Ascending aorta (tissue), 2 donors: ENCODE measurements around the gene NCMAP. TPM values are rescaled to one million over a fixed set of nuclear protein-coding genes. Genes with fewer than 3 reads are reported as not detected.
"Not testable (repeated sequence)": the region's sequence is repeated elsewhere in the genome, so short reads cannot be mapped to it uniquely, and the experiment has no call there.

Source experiments
- DNase-seq, 2 donors: peaks; one replicate each; pipeline ENCODE4 v3.0.0-alpha.2; 2019; ENCODE audit warnings: low spot score in 2 of 2
- H3K27ac ChIP-seq, 2 donors: fragments of 200-600 bp; sonication (generic); one replicate each; pipeline ENCODE4 v1.5.1; 2016 to 2017; ENCODE audit warnings: mild to moderate bottlenecking in 1 of 2
- H3K27me3 ChIP-seq: fragments of 200-600 bp; sonication (generic); one replicate; pipeline ENCODE4 v1.5.1; 2017
- H3K36me3 ChIP-seq, 2 donors: fragments of 200-600 bp; sonication (generic); one replicate each; pipeline ENCODE4 v1.5.1; 2016
- H3K4me1 ChIP-seq, 2 donors: fragments of 200-600 bp; sonication (generic); one replicate each; pipeline ENCODE4 v1.5.1; 2016 to 2017; ENCODE audit warnings: mild to moderate bottlenecking in 1 of 2
- H3K4me3 ChIP-seq, 2 donors: fragments of 200-600 bp; sonication (generic); one replicate each; pipeline ENCODE4 v1.5.1; 2016 to 2017; ENCODE audit warnings: mild to moderate bottlenecking in 1 of 2
- H3K9me3 ChIP-seq, 2 donors: fragments of 200-600 bp; sonication (generic); one replicate each; pipeline ENCODE4 v1.5.1; 2016
- intact Hi-C: fragments of 100-400 bp; cut with DNase I; formaldehyde crosslinking; loops from one replicate; pipeline ENCODE4 v1.15.1; 2023
- total RNA-seq: library from RNA; depleted of rRNA; stranded (reverse); fragments of >200 nt; gene quantifications from one replicate; pipeline ENCODE4 v1.1.0, GENCODE V29; 2016
- TF ChIP-seq, protein P1 (sequence below), 3 experiments: fragments of 200-600 bp in 2 of 3; fragments of 450-650 bp in 1 of 3; sonication (generic) in 2 of 3; IDR thresholded peaks; one replicate each; pipeline ENCODE4 v1.5.1; 2016 to 2019; ENCODE audit warnings: antibody characterized with exemption in 3 of 3, mild to moderate bottlenecking in 1 of 3, moderate library complexity in 1 of 3

NCMAP gene
- total RNA-seq, 1 donor from 2014 or later: not detected

DNA sequence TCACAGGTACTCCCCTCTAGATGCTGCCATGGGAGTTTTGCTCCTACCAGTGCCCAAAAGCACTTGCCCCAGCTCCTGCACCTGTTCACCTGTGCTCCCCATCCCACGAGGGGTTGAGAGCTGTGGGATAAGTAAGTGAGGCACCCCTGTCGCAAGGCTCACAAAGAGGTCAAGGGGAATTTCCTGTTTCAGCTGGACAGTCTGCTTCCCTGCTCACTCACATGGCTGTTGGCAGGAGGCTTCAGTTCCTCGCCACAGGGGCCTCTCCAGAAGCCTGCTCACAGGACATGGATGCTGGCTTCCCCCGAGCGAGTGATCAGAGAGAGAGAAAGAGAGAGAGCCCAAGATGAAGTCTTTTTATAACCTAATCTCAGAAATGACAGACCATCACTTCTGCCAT lies 8.7 kb upstream of the NCMAP start:
- no peak overlapping the region for H3K4me3 ChIP-seq
- intact Hi-C loops: no loop called here

DNA sequence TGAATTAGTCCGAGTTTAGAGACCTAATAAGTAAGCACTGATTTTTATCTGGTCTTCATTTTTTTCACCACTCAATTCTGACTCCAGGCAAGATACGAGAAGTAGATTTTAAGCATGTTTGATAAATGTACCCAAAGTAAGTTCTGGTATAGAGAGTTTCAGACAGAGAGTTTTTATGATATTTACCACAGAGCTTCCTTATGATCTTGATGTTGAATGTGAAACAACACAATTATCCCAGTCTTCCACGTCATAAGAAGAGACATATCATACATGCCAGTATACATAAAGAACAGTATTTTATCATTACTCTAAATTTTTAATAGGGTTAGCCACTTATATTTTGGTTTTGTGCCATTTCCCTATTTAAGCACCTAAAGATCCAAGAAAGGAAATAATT lies 7.8 kb upstream of the NCMAP start:
- H3K9me3 ChIP-seq: no peaks in the 10 kb centered on the region
- H3K4me1 ChIP-seq: no peaks in the 10 kb centered on the region
- no peak overlapping the region for H3K4me3 ChIP-seq
- intact Hi-C loops: no loop called here
- no peaks in the 10 kb centered on the region for H3K36me3 ChIP-seq
- H3K27ac ChIP-seq: no peak overlapping the region
- DNase-seq: no peak
- H3K27me3 ChIP-seq: no peaks in the 10 kb centered on the region
- TF ChIP-seq, protein P1, sequence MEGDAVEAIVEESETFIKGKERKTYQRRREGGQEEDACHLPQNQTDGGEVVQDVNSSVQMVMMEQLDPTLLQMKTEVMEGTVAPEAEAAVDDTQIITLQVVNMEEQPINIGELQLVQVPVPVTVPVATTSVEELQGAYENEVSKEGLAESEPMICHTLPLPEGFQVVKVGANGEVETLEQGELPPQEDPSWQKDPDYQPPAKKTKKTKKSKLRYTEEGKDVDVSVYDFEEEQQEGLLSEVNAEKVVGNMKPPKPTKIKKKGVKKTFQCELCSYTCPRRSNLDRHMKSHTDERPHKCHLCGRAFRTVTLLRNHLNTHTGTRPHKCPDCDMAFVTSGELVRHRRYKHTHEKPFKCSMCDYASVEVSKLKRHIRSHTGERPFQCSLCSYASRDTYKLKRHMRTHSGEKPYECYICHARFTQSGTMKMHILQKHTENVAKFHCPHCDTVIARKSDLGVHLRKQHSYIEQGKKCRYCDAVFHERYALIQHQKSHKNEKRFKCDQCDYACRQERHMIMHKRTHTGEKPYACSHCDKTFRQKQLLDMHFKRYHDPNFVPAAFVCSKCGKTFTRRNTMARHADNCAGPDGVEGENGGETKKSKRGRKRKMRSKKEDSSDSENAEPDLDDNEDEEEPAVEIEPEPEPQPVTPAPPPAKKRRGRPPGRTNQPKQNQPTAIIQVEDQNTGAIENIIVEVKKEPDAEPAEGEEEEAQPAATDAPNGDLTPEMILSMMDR (IDR thresholded peaks at IDR 0.05): no peak

More for the DNA sequence above, 8.7 kb upstream of the NCMAP start:
- TF ChIP-seq, protein P1 (IDR thresholded peaks at IDR 0.05): no peak
- no peak for DNase-seq
- Histone ChIP-seq H3K36me3 (no peaks in the 10 kb centered on the region), H3K4me1 (no peaks in the 10 kb centered on the region), H3K27ac (no peak overlapping the region), H3K27me3 (no peaks in the 10 kb centered on the region), H3K9me3 (no peaks in the 10 kb centered on the region)

DNA sequence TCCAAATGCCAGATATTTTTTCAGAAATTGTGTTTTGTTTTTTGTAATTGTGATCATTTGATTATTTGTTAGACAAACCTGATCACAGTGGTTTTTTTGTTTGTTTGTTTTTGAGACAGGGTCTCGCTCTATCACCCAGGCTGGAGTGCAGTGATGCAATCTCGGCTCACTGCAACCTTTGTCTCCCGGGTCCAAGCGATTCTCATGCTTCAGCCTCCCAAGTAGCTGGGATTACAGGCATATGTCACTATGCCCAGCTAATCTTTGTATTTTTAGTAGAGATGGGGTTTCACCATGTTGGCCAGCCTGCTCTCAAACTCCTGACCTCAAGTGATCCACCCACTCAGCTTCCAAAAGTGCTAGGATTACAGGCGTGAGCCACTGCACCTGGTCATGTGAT lies 6.7 kb upstream of the NCMAP start:
- H3K27ac ChIP-seq, H3K4me3 ChIP-seq, H3K36me3 ChIP-seq, H3K4me1 ChIP-seq, H3K27me3 ChIP-seq, H3K9me3 ChIP-seq, intact Hi-C loops: not testable (repeated sequence)
- peak in 1 of 2 donors; percentile 7 for DNase-seq

DNA sequence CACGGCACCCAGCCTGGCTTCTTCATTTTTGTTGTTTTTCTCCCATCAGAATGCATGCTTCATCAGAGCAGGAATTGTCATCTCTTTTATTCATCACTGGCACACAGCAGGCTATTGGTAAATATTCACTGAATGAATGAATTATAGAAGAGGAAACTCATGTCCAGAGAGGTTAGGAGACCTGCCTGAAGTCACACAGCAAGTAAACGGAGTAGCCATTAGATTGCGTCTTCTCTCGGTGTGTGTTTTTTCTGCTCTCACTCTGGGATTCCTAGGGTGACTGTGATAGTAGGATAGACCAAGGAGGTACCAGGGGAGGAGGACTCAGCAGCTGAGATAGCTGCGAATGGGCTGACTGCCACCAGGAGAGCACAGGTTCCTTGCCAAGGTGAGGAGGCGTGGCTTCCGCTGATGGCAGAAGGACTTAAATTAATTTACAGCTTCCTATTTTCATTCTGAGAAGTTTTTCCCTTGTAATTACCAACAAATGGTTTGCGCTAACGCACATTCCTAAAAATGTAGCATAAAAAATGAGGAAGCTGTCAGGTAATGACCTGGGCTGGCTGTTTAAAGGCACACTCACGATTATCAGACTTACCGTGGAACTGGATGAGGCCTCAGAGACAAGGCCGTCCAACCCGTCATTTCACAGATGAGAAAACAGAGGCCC lies 4.5 kb upstream of the NCMAP start:
- H3K27ac ChIP-seq: no peak overlapping the region
- TF ChIP-seq, protein P1 (IDR thresholded peaks at IDR 0.05): no peak
- DNase-seq: peak in 1 of 2 donors; percentile 13
- no peaks in the 10 kb centered on the region for H3K36me3 ChIP-seq
- H3K27me3 ChIP-seq: peaks cover 10% of the 10 kb centered on the region
- no peak overlapping the region for H3K4me3 ChIP-seq
- intact Hi-C loops: no loop called here
- H3K4me1 ChIP-seq: no peaks in the 10 kb centered on the region
- H3K9me3 ChIP-seq: no peaks in the 10 kb centered on the region

DNA sequence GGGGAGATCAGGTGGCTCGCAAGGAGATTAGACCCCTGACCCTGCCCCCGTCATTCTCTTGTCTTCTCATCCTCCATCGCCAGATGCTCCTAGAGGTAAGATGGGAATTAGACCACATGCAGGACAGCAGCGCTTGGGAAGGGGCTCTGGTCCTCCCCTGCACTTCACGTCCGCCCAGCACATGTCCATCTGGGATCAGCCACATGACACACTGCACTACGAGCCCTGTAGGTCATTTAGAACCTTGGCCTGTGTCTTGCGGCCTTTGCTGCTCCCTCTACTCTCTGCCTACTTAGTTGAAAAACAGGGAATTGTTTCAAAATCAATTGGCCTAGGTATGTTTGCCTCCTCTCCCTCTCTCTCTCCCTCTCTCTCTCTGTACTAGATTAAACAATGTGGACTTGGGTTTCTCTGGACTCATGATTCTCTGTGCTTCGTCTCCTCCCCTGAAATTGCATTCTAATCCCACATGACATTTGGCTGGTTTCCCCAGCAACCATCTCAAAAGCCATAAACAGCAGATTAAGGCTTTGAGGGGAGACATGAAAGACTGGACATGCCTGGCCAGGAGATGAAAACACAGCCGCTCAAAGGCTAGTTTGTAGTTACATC lies 3.8 kb upstream of the NCMAP start:
- TF ChIP-seq, protein P1 (IDR thresholded peaks at IDR 0.05): no peak

DNA sequence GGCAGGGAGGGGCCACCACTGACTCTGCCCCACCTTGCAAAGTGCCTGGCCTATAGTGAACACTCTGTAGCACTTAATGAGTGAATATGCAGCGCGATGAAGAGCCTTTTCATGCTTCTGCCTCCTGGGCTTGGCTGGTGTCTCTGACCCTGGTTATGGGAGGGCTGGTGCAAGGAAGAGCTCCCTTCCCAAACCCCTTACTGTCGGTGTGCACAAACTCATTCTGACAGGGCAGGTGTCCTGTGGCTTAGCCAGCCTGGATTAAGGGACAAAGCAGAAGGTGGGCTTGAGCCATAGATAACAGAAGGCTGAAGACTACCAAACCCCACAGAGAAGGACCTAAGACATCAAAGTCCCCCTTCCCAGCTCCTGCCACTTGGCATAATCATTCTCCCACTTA lies 2.0 kb upstream of the NCMAP start:
- intact Hi-C loops: no loop called here
- TF ChIP-seq, protein P1 (IDR thresholded peaks at IDR 0.05): no peak
- Histone ChIP-seq H3K4me3 (no peak overlapping the region), H3K9me3 (no peaks in the 10 kb centered on the region), H3K27me3 (peaks cover 17% of the 10 kb centered on the region), H3K27ac (no peak overlapping the region), H3K36me3 (no peaks in the 10 kb centered on the region), H3K4me1 (no peaks in the 10 kb centered on the region)
- peak in 1 of 2 donors; percentile 3 for DNase-seq

More for the DNA sequence above, 3.8 kb upstream of the NCMAP start:
- no peaks in the 10 kb centered on the region for H3K9me3 ChIP-seq
- peaks cover 17% of the 10 kb centered on the region for H3K27me3 ChIP-seq
- no peaks in the 10 kb centered on the region for H3K36me3 ChIP-seq
- intact Hi-C loops: no loop called here
- no peak overlapping the region for H3K27ac ChIP-seq
- no peaks in the 10 kb centered on the region for H3K4me1 ChIP-seq
- H3K4me3 ChIP-seq: no peak overlapping the region
- DNase-seq: peak in 1 of 2 donors; percentile 28
